Gastrocnemius medialis (tissue), 4 donors: Measurements from ENCODE around the gene TGFBR2. TPM values are rescaled to one million over a fixed set of nuclear protein-coding genes. Genes with fewer than 3 reads are reported as not detected.

Source experiments
- ATAC-seq, 2 donors: fragments of 150-250 bp; one replicate each; pipeline ENCODE4 v1.9.1; 2016
- DNase-seq, 2 donors: peaks; one replicate each; pipeline ENCODE4 v3.0.0-alpha.2; 2019
- H3K27ac ChIP-seq, 4 donors: fragments of 200-600 bp; sonication (generic); 1 replicate in 1 of 4; 2 replicates in 3 of 4; pipeline ENCODE4 v1.5.1; 2016 to 2018; ENCODE audit warnings: mild to moderate bottlenecking in 2 of 4, moderate library complexity in 1 of 4
- H3K27me3 ChIP-seq, 3 donors: fragments of 200-600 bp; sonication (generic) in 2 of 3; 1 replicate in 1 of 3; 2 replicates in 2 of 3; pipeline versions ENCODE4 v1.5.1 to v1.6.0; 2016 to 2019; ENCODE audit warnings: mild to moderate bottlenecking in 1 of 3, moderate library complexity in 1 of 3
- H3K36me3 ChIP-seq, 2 donors: fragments of 200-600 bp; sonication (generic) in 1 of 2; one replicate each; pipeline ENCODE4 v1.5.1; 2017 to 2018
- H3K4me1 ChIP-seq, 2 donors: fragments of 200-600 bp; sonication (generic) in 1 of 2; one replicate each; pipeline ENCODE4 v1.5.1; 2016 to 2017; ENCODE audit warnings: mild to moderate bottlenecking in 2 of 2
- H3K4me3 ChIP-seq, 4 donors: fragments of 200-600 bp; sonication (generic) in 3 of 4; 1 replicate in 1 of 4; 2 replicates in 3 of 4; pipeline ENCODE4 v1.5.1; 2016 to 2019; ENCODE audit warnings: mild to moderate bottlenecking in 2 of 4
- H3K9me3 ChIP-seq, 3 donors: fragments of 200-600 bp; sonication (generic) in 2 of 3; 1 replicate in 1 of 3; 2 replicates in 2 of 3; pipeline ENCODE4 v1.5.1; 2016 to 2019
- CTCF ChIP-seq, 5 experiments: fragments of 450-650 bp in 3 of 5; fragments of 200-600 bp in 2 of 5; sonication (generic) in 2 of 5; IDR thresholded peaks in 4 of 5; conservative IDR thresholded peaks in 1 of 5; 1 replicate in 4 of 5; 2 replicates in 1 of 5; pipeline ENCODE4 v1.5.1; 2016 to 2019; ENCODE audit warnings: antibody characterized with exemption in 5 of 5, mild to moderate bottlenecking in 3 of 5, moderate library complexity in 3 of 5
- POLR2A ChIP-seq, 2 donors: fragments of 450-650 bp; IDR thresholded peaks; one replicate each; pipeline ENCODE4 v1.6.1; 2017; ENCODE audit warnings: antibody characterized with exemption in 2 of 2, mild to moderate bottlenecking in 2 of 2, moderate library complexity in 2 of 2
- in situ Hi-C, 4 donors: fragments of 200-750 bp; cut with MboI; loops; one replicate each; pipeline versions ENCODE4 v1.15.0 to v1.8.0; 2017; ENCODE audit warnings: low sequenced_read_pairs in 4 of 4
- intact Hi-C: fragments of 100-400 bp; cut with DNase I; formaldehyde crosslinking; loops from one replicate; pipeline ENCODE4 v1.15.1; 2023; ENCODE audit warnings: low total_unique reads
- total RNA-seq, 4 donors: library from RNA; depleted of rRNA; stranded (reverse); fragments of >200 nt; gene quantifications; one replicate each; pipeline versions ENCODE4 v1.1.0 to v1.2.3, GENCODE V29; 2016

The TGFBR2 gene
- total RNA-seq, 4 donors from 2014 or later = 38.3 to 53.8 (median 47.2) TPM

- ATAC-seq (no peak), DNase-seq (no peak)
- Histone ChIP-seq H3K9me3 (no peaks in the 10 kb centered on the region), H3K4me3 (no peak overlapping the region), H3K27me3 (no peaks in the 10 kb centered on the region), H3K27ac (no peak overlapping the region), H3K4me1 (peaks cover 22 to 23% of the 10 kb centered on the region in 2 donors), H3K36me3 (no peaks in the 10 kb centered on the region)
- in situ Hi-C loops (no loop called here), intact Hi-C loops (no loop called here)
- TF ChIP-seq CTCF (IDR thresholded peaks at IDR 0.05 in 4 of 5, conservative IDR thresholded peaks at IDR 0.05 in 1 of 5) (no peak), POLR2A (IDR thresholded peaks at IDR 0.05) (no peak)
Observed at GRCh38 chr3:30728143-30728542, 121.7 kb downstream of the TGFBR2 start.

GRCh38 chr3:30729512-30729911 is 123.1 kb downstream of the TGFBR2 start:
- TF ChIP-seq POLR2A (IDR thresholded peaks at IDR 0.05) = no peak
- no peak for TF ChIP-seq CTCF (IDR thresholded peaks at IDR 0.05 in 4 of 5, conservative IDR thresholded peaks at IDR 0.05 in 1 of 5)
- peaks cover 22 to 23% of the 10 kb centered on the region in 2 donors for H3K4me1 ChIP-seq
- no peaks in the 10 kb centered on the region for H3K9me3 ChIP-seq
- DNase-seq (no peak), ATAC-seq (peak; percentile 75 to 85)
- H3K27ac ChIP-seq = peak overlapping the region in 3 of 4 donors; percentile 11 to 24 (median 17)
- no peaks in the 10 kb centered on the region for H3K36me3 ChIP-seq
- intact Hi-C loops = no loop called here
- in situ Hi-C loops = no loop called here
- H3K4me3 ChIP-seq = no peak overlapping the region
- no peaks in the 10 kb centered on the region for H3K27me3 ChIP-seq

GRCh38 chr3:30729936-30730335 is 123.5 kb downstream of the TGFBR2 start:
- intact Hi-C loops (no loop called here), in situ Hi-C loops (no loop called here)
- peaks cover 23 to 24% of the 10 kb centered on the region in 2 donors for H3K4me1 ChIP-seq
- H3K27me3 ChIP-seq = no peaks in the 10 kb centered on the region
- no peak overlapping the region for H3K4me3 ChIP-seq
- no peak for DNase-seq
- no peak for TF ChIP-seq POLR2A (IDR thresholded peaks at IDR 0.05)
- no peak for TF ChIP-seq CTCF (IDR thresholded peaks at IDR 0.05 in 4 of 5, conservative IDR thresholded peaks at IDR 0.05 in 1 of 5)
- no peaks in the 10 kb centered on the region for H3K36me3 ChIP-seq
- no peak for ATAC-seq
- H3K9me3 ChIP-seq = no peaks in the 10 kb centered on the region
- H3K27ac ChIP-seq = peak overlapping the region in 3 of 4 donors; percentile 11 to 24 (median 13)

- H3K4me1 ChIP-seq = peaks cover 23 to 28% of the 10 kb centered on the region in 2 donors
- ATAC-seq (no peak), DNase-seq (no peak)
- no peaks in the 10 kb centered on the region for H3K9me3 ChIP-seq
- intact Hi-C loops = no loop called here
- in situ Hi-C loops = no loop called here
- no peak overlapping the region for H3K4me3 ChIP-seq
- no peaks in the 10 kb centered on the region for H3K27me3 ChIP-seq
- no peak overlapping the region for H3K27ac ChIP-seq
- no peaks in the 10 kb centered on the region for H3K36me3 ChIP-seq
- TF ChIP-seq CTCF (IDR thresholded peaks at IDR 0.05 in 4 of 5, conservative IDR thresholded peaks at IDR 0.05 in 1 of 5) = no peak
- no peak for TF ChIP-seq POLR2A (IDR thresholded peaks at IDR 0.05)
Observed at GRCh38 chr3:30730967-30731366, 124.6 kb downstream of the TGFBR2 start.

- in situ Hi-C loops = no loop called here
Observed at GRCh38 chr3:30733209-30733608, 126.8 kb downstream of the TGFBR2 start.

More at GRCh38 chr3:30733209-30733608, 126.8 kb downstream of the TGFBR2 start:
- H3K36me3 ChIP-seq = no peaks in the 10 kb centered on the region
- no peak overlapping the region for H3K27ac ChIP-seq
- DNase-seq = no peak
- no peak for TF ChIP-seq CTCF (IDR thresholded peaks at IDR 0.05 in 4 of 5, conservative IDR thresholded peaks at IDR 0.05 in 1 of 5)
- no peak for TF ChIP-seq POLR2A (IDR thresholded peaks at IDR 0.05)
- ATAC-seq = no peak
- H3K4me3 ChIP-seq = no peak overlapping the region
- intact Hi-C loops = no loop called here
- no peaks in the 10 kb centered on the region for H3K27me3 ChIP-seq
- no peaks in the 10 kb centered on the region for H3K9me3 ChIP-seq
- peaks cover 38 to 48% of the 10 kb centered on the region in 2 donors for H3K4me1 ChIP-seq
